ENCODE data around the gene NDUFC2.
"Not testable (repeated sequence)": the region's sequence is repeated elsewhere in the genome, so short reads cannot be mapped to it uniquely, and the experiment has no call there.

The NDUFC2 gene

GRCh38 chr11:78079232-78080083, at the start of gene NDUFC2:
Gene NDUFC2, minus strand, starts transcription at chr11:78079862. Its CDS starts 118 bp downstream, at chr11:78079744.
- DNase-seq = peak; percentile 20 to 82 (median 70)

- no peak for DNase-seq
Observed at GRCh38 chr11:78127403-78127802, 47.7 kb upstream of the NDUFC2 start.

GRCh38 chr11:78112582-78113275, 33.1 kb upstream of the NDUFC2 start:
- no peak for DNase-seq

DNA sequence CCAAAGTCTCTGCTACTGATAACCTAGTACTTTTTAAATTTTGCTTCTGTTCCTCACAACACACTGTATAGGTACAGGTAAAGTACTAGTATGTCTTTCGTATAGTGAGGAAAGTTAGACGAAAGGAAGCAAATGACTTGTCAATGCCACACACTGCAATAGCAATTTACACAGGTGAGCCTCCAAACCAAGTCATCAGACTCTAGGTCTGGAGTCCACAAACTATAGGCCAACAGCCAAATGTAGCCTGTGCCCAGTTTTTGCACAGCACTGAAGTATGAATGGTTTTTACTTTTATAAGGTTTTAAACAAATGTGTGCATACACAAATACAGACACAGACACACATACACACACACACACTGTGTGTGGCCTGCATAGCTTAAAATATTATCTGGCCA, 31.6 kb upstream of the NDUFC2 start:
- no peak for DNase-seq

DNA sequence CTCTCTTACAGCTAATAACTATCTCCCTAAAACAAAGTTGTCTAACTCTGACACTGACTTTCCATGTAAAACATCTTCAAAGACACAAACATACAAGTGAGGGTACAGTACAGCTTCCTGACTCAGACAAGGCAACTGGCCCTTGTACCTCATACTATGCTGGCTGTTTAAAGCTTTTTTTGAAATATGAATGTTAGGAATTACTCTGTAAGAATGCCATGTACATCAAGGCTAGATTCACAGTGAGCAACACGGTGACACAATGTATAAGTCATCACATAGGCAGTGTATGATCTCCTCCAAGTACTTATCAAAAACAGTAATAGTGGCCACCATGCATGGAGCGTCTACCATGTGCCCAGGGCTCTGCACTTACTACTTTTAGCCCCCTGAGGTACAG, 31.2 kb upstream of the NDUFC2 start:
- DNase-seq = no peak

DNA sequence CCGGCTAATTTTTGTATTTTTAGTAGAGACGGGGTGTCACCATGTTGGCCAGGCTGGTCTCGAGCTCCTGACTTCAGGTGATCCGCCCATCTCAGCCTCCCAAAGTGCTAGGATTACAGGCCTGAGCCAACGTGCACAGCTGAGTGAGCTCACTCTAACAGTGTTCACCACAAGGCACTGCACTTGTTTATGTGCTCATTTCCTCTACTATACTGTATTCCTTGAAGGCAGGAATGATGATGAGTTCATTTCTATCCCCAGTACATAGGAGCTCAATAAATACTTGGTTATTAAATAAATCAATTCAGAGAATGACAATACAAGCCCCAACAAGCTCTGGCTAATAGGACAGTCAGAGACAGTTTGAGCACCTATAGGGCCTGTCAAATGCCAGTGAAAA, 30.7 kb upstream of the NDUFC2 start:
- DNase-seq = no peak

DNA sequence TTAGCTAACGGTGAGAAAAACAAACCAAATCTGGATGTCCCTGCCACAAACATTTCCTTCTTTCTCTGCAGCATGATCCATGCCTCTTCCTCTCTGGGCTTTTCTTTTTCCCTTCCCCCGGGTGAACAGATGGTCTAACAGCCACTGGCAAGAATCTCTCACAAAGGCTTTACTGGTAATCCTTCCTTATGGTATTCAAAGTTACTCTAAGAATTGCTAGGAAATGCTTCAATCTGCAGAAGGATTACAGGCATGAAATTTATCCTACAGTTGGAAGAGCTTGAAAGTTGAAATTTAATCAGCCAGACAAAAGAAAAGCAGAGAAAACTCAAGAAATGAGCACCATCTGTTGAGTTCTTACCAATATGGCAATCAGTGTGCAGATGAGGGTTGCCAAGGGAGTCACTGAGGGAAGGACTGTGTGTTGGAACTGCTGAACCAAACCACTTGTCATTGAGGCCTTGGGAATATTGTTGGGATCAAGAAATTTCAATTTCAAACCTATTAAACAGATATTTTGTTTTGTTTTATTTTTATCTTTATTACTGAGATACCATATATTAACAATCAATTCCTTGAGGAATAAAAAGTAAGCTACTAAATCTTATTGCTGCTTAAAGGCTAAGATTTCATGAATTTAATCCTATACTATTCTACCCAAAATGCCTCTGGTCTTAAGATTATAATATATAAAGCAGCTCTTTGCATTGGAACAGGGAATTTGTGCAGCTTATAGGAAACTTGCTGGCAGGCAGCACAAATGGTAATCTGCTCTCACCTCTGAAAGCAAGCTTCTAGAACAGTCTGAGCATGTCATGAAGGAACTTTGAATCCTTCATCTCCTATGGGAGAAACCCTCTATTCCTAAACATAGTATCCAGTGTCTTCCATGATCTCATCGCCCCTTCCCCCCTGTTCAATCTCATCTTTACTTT, 29.7 kb upstream of the NDUFC2 start:
- peak in 1 of 14 donors; percentile 83 for DNase-seq

DNA sequence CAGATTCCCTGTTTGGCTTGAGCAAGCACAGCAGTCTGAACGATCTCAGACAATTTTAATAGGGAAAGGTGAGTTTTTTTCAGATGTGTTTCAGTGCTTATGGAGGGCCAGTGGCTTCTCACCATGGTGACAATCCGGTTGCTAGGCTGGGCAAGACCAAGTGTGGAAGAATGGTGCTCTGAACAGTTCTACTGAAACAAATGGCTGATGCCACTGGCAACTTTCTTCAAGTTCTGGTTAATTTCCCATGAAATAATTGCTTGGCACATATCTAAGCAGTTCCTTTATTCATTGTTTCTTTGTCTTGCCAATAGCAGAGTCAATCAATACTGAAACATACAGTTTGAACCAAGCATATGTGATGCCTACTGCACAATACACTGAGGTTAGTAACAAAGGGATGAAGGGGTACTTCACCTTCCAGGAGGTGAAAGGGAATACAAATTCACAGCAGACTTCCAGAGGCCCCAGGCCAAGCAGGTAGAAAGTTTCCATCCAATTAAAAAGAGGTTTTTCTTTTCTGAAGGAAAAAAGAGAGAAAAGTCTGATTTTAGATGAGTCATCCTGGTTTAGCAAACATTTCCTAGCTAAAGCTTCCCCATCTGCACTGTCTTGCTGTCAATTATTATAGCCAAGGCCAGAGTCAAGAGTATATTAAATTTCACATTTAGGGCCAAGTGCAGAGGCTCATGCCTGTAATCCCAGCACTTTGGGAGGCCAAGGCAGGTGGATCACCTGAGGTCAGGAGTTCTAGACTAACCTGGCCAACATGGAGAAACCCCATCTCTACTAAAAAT, 21.2 kb upstream of the NDUFC2 start:
- DNase-seq = peak in 5 of 14 donors; percentile 1 to 87 (median 6)

DNA sequence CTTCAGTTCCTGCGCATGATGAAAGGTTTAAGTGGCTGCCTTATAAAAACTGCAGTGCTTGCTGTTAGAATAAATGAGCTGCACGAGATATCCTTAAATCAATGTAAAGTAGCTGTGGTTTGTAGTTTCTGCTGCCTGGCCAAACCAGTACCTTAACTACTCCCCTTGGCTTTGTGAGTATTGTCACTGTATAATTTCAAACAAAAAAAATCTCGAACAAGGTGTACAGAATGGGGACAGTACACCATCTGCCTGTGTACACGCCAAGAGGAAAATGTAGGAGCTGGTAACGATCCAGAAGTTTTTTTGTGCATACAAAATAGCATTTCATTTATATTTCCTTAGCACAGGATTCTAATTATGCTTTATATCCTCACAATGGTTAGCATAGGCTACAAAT, 20.6 kb upstream of the NDUFC2 start:
- DNase-seq = peak in 1 of 14 donors; percentile 87

GRCh38 chr11:78099666-78100065, 20.0 kb upstream of the NDUFC2 start:
- peak in 1 of 14 donors; percentile 65 for DNase-seq

DNA sequence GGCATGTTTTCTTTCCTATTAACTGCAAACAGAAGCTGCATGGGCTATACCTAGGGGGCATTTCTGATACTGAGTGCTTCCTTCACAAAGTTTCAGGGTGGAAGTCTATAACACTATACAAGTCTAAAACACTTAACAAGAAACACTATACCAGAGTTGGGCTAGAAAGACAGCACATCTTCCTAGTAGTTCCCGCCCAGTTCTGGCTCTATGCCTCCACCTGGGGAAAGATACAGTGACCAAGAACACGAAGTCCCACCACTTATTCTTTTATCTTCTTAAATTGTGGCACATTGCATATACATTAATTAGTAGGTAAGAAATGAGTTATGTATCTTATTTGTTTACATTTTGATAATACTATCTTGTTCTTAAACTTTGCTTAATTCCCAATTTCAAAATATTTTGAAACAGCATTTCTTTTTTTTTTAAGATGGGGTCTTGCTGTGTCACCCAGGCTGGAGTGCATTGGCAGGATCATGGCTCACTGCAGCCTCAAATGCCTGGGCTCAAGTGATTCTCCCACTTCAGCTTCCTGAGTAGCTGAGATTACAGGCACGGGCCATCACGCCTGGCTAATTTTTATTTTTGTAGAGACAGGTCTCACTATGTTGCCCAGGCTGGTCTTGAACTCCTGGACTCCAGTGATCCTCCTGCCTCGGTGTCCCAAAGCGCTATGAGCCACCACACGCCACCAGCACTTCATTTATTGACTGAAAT, 18.2 kb upstream of the NDUFC2 start:
- DNase-seq = no peak

DNA sequence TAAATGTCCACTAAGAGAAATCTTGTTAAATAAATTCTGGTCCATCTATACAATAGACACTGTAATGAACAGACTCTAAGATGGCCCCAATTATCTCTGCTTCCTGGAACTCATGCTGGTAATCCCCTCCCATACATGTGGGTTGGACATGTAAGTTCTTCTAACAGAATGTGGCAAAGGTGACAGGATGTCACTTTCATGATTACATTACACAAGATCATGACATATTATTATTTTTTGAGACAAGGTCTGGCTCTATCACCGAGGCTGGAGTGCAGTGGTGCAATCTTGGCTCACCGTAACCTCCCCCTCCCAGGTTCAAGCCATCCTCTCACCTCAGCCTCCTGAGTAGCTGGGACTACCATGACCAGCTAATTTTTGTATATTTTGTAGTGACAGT, 14.6 kb upstream of the NDUFC2 start:
- DNase-seq = no peak

GRCh38 chr11:78086521-78087074, 6.9 kb upstream of the NDUFC2 start:
- not testable (repeated sequence) for DNase-seq

DNA sequence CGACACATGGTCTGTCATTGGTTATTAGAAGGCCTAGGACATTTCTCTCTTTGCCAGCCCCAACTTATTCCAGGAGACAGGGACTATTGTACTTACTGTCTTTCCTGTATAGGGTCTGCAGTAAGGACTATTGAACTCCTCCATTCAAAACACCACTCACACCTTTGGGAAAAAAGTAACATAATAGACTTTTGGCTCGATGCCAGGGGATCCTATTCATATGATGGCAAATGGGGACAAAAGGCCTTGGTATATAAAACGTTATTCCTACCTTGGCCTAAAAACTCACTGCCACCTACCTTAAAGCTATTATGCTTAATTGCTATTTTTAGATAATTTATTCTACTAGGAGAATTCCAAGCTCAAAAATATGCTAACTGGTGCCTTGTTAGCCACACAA, 6.3 kb upstream of the NDUFC2 start:
- no peak for DNase-seq

GRCh38 chr11:78084506-78084905, 4.8 kb upstream of the NDUFC2 start:
- DNase-seq = not testable (repeated sequence)

DNA sequence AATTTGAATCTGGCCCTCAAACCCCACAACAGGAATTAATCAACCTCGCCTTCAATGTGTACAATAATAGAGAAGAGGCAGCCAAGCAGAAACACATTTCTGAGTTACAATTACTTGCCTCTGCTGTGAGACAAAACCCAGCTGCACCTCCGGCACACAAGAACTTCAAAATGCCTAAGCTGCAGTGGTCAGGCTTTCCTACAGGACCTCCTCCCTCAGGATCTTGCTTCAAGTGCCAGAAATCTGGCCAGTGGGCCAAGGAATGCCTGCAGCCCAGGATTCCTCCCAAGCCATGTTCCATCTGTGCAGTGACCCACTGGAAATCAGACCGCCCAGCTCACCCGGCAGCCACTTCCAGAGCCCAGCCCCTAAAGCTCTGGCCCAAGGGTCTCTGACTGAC, 3.4 kb upstream of the NDUFC2 start:
- DNase-seq = no peak

DNA sequence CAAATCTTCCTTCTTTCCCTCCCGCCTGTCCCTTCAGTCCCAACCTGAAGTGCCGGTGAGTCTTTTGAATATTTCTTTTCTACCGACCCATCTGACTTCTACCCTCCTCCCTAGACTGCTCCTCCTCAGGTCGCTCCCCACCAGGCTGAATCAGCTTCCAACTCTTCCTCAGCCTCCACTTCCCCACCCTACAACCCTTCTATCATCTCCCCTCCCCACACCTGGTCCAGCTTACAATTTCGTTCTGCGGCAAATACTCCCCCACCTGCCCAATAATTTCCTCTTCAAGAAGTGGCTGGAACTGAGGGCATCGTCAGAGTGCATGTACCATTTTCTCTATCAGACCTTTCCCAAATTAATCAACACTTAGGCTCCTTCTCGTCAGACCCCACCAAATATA, 2.5 kb upstream of the NDUFC2 start:
- DNase-seq = no peak

- DNase-seq = no peak
Observed at GRCh38 chr11:78081583-78081982, 1.9 kb upstream of the NDUFC2 start.

DNA sequence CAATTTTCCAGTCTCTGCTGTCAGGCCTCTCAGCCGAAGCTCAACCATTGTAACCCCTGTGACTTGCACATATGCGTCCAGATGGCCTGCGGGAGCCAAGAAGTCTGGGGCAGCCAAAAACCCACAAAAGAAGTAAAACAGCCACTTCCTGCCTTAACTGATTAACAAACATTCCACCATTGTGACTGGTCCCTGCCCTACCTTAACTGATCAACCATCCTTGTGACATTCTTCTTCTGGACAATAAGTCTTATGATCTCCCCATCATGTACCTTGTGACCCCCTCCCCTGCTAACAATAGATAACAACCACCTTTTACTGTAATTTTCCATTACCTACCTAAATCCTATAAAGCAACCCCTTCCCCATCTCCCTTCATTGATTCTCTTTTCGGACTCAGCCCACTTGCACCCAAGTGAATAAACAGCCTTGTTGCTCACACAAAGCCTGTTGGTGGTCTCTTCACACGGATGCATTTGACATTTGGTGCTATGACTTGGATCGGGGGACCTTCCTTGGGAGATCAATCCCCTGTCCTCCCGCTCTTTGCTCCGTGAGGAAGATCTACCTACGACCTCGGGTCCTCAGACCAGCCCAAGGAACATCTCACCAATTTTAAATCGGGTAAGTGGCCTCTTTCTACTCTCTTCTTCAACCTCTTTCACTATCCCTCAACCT, 1.3 kb upstream of the NDUFC2 start:
- DNase-seq = no peak
